HCT116 (cell line): Measurements from ENCODE around the gene CCNK. TPM values are rescaled to one million over a fixed set of nuclear protein-coding genes. Genes with fewer than 3 reads are reported as not detected.

Experiments used
- ATAC-seq: fragments of 200-7000 bp; cut with Tn5 transposase; 2 replicates; pipeline ENCODE4 v1.9.1; 2020; ENCODE audit warnings: mild to moderate bottlenecking, moderate library complexity
- BruUV-seq: library from RNA; stranded (reverse); fragments of 400-500 nt; replicated peaks from 2 replicates; lab custom pipeline; 2021; lab: Mats Ljungman, UMichigan
- CTCF ChIA-PET: fragments of 300-600 bp; sonication (Branson Sonifier 250); formaldehyde crosslinking; loops from one replicate; lab custom pipeline; 2021; ENCODE audit warnings: antibody characterized with exemption; lab: Charles Lee
- POLR2A ChIA-PET: fragments of 300-600, 350-600 bp; sonication (Branson Sonifier 250); formaldehyde crosslinking; loops from one replicate; lab custom pipeline; 2021; ENCODE audit warnings: antibody characterized with exemption; lab: Charles Lee
- RAD21 ChIA-PET, 2 experiments: fragments of 300-600 bp; sonication (Branson Sonifier 250); formaldehyde crosslinking; loops; one replicate each; lab custom pipeline; 2023; ENCODE audit warnings: low total read pairs in 2 of 2; ENCODE audit not compliant: uncharacterized antibody in 2 of 2, unreplicated experiment in 2 of 2, low non-redundant PET in 1 of 2; lab: Charles Lee
- DNase-seq: peaks from one replicate; pipeline ENCODE4 v3.0.0-alpha.2; 2010; ENCODE audit warnings: low read depth, low spot score
- H2AFZ ChIP-seq: fragments of 200-600 bp; shearing (Covaris generic), sonication (generic); 2 replicates; pipeline ENCODE4 v1.6.1; 2017; ENCODE audit warnings: low read depth, mixed run types, mixed read lengths, antibody characterized with exemption, low read length; ENCODE audit not compliant: poor library complexity, severe bottlenecking
- H3K27ac ChIP-seq: 2 replicates; pipeline ENCODE4 v1.5.1; 2012; ENCODE audit warnings: low read depth, low read length
- H3K27me3 ChIP-seq: fragments of 200-600 bp; sonication (generic); 2 replicates; pipeline ENCODE4 v1.6.1; 2016; ENCODE audit warnings: mixed run types, low read length, mixed read lengths; ENCODE audit not compliant: insufficient read depth
- H3K36me3 ChIP-seq, 2 experiments: fragments of 200-500 bp in 1 of 2; fragments of 200-600 bp in 1 of 2; sonication (Bioruptor generic) in 1 of 2; sonication (generic) in 1 of 2; 2 replicates each; pipeline versions ENCODE4 v1.5.1 to v1.6.1; 2014 to 2016; ENCODE audit warnings: low read length in 2 of 2, inconsistent platforms in 1 of 2, mixed read lengths in 1 of 2, mixed run types in 1 of 2; ENCODE audit not compliant: insufficient read depth in 2 of 2, control insufficient read depth in 1 of 2
- H3K4me1 ChIP-seq, 2 experiments: fragments of 200-600 bp in 1 of 2; sonication (generic) in 1 of 2; 2 replicates each; pipeline versions ENCODE4 v1.5.1 to v1.6.1; 2012 to 2017; ENCODE audit warnings: low read length in 2 of 2, inconsistent platforms in 1 of 2, mild to moderate bottlenecking in 1 of 2, mixed read lengths in 1 of 2, mixed run types in 1 of 2, moderate library complexity in 1 of 2; ENCODE audit not compliant: insufficient read depth in 2 of 2, control insufficient read depth in 1 of 2
- H3K4me2 ChIP-seq: fragments of 200-600 bp; sonication (generic); 2 replicates; pipeline ENCODE4 v1.6.1; 2017; ENCODE audit warnings: mixed run types, low read length, mixed read lengths
- H3K4me3 ChIP-seq, 2 experiments: fragments of 200-600 bp in 1 of 2; sonication (generic) in 1 of 2; replicated peaks in 1 of 2; 2 replicates each; pipeline ENCODE4 v1.5.1; 2011 to 2016; ENCODE audit warnings: low read length in 2 of 2, control low read depth in 1 of 2, low read depth in 1 of 2, mild to moderate bottlenecking in 1 of 2, mixed read lengths in 1 of 2, mixed run types in 1 of 2
- H3K79me2 ChIP-seq: fragments of 200-600 bp; sonication (generic); 2 replicates; pipeline ENCODE4 v1.6.1; 2017; ENCODE audit warnings: mild to moderate bottlenecking, mixed run types, low read length, moderate library complexity, mixed read lengths; ENCODE audit not compliant: insufficient read depth
- H3K9ac ChIP-seq: fragments of 200-600 bp; sonication (generic); 2 replicates; pipeline ENCODE4 v1.6.1; 2016; ENCODE audit warnings: low read length, mixed read lengths
- H3K9me2 ChIP-seq: fragments of 200-600 bp; sonication (generic), shearing (Covaris generic); 2 replicates; pipeline ENCODE4 v1.6.1; 2017; ENCODE audit warnings: mixed run types, mild to moderate bottlenecking, moderate library complexity; ENCODE audit not compliant: insufficient read depth
- H3K9me3 ChIP-seq, 2 experiments: fragments of 200-500 bp in 1 of 2; fragments of 200-600 bp in 1 of 2; sonication (Bioruptor generic) in 1 of 2; sonication (generic) in 1 of 2; 2 replicates each; pipeline ENCODE4 v1.6.1; 2014 to 2017; ENCODE audit warnings: low read length in 2 of 2, mixed read lengths in 2 of 2, inconsistent platforms in 1 of 2, low read depth in 1 of 2, mild to moderate bottlenecking in 1 of 2, mixed run types in 1 of 2, moderate library complexity in 1 of 2; ENCODE audit not compliant: control insufficient read depth in 1 of 2, insufficient read depth in 1 of 2
- H4K20me1 ChIP-seq: fragments of 200-600 bp; sonication (generic), shearing (Covaris generic); 2 replicates; pipeline ENCODE4 v1.6.1; 2017; ENCODE audit warnings: mixed run types, mild to moderate bottlenecking, moderate library complexity; ENCODE audit not compliant: insufficient read depth
- ATF3 ChIP-seq: IDR thresholded peaks from 2 replicates; pipeline ENCODE4 v1.6.1; 2012
- CBX3 ChIP-seq: IDR thresholded peaks from 2 replicates; pipeline ENCODE4 v1.6.1; 2012; ENCODE audit warnings: low read depth
- CEBPB ChIP-seq: IDR thresholded peaks from 2 replicates; pipeline ENCODE4 v1.6.1; 2012; ENCODE audit warnings: low read depth
- CTCF ChIP-seq, 3 experiments: fragments of 200-600 bp in 1 of 3; sonication (generic) in 1 of 3; IDR thresholded peaks in 2 of 3; conservative IDR thresholded peaks in 1 of 3; 2 replicates each; pipeline ENCODE4 v1.5.1; 2012 to 2017; ENCODE audit warnings: low read depth in 2 of 3, low read length in 2 of 3, antibody characterized with exemption in 1 of 3, borderline replicate concordance in 1 of 3, control low read depth in 1 of 3, mild to moderate bottlenecking in 1 of 3, mixed read lengths in 1 of 3, mixed run types in 1 of 3, moderate library complexity in 1 of 3; ENCODE audit not compliant: insufficient read depth in 1 of 3
- EGR1 ChIP-seq: IDR thresholded peaks from 2 replicates; pipeline ENCODE4 v1.6.1; 2012; ENCODE audit warnings: low read depth
- ELF1 ChIP-seq: IDR thresholded peaks from 2 replicates; pipeline ENCODE4 v1.6.1; 2012; ENCODE audit warnings: low read depth, borderline replicate concordance
- EZH2 ChIP-seq: fragments of 200-600 bp; sonication (generic); IDR thresholded peaks from 2 replicates; pipeline ENCODE4 v1.6.1; 2017; ENCODE audit warnings: antibody characterized with exemption, mixed run types
- EZH2phosphoT487 ChIP-seq: fragments of 200-600 bp; IDR thresholded peaks from 2 replicates; pipeline ENCODE4 v1.6.1; 2018; ENCODE audit warnings: antibody characterized with exemption, borderline replicate concordance
- FOSL1 ChIP-seq: IDR thresholded peaks from 2 replicates; pipeline ENCODE4 v1.6.1; 2012; ENCODE audit warnings: low read depth
- JUND ChIP-seq: IDR thresholded peaks from 2 replicates; pipeline ENCODE4 v1.6.1; 2012
- MAX ChIP-seq: IDR thresholded peaks from 2 replicates; pipeline ENCODE4 v1.6.1; 2012
- REST ChIP-seq: IDR thresholded peaks from 2 replicates; pipeline ENCODE4 v1.6.1; 2012; ENCODE audit warnings: low read depth
- SP1 ChIP-seq: IDR thresholded peaks from 2 replicates; pipeline ENCODE4 v1.6.1; 2012; ENCODE audit warnings: low read depth
- SRF ChIP-seq: IDR thresholded peaks from 2 replicates; pipeline ENCODE4 v1.6.1; 2012; ENCODE audit warnings: low read depth
- TCF7L2 ChIP-seq: IDR thresholded peaks from 2 replicates; pipeline ENCODE4 v1.7.0; 2011; ENCODE audit warnings: borderline replicate concordance, inconsistent platforms; ENCODE audit not compliant: insufficient read depth, insufficient read length; ENCODE audit errors: extremely low read depth
- YY1 ChIP-seq: IDR thresholded peaks from 2 replicates; pipeline ENCODE4 v1.6.1; 2011; ENCODE audit warnings: low read length, low read depth, moderate library complexity, mild to moderate bottlenecking; ENCODE audit not compliant: insufficient replicate concordance; ENCODE audit errors: extremely low read depth
- ZBTB33 ChIP-seq: IDR thresholded peaks from 2 replicates; pipeline ENCODE4 v1.6.1; 2011; ENCODE audit warnings: mild to moderate bottlenecking, low read length, moderate library complexity; ENCODE audit not compliant: insufficient replicate concordance; ENCODE audit errors: extremely low read depth
- ZFX ChIP-seq: fragments of 450-650 bp; IDR thresholded peaks from 2 replicates; pipeline ENCODE4 v1.6.1; 2017
- intact Hi-C: fragments of 100-400 bp; cut with micrococcal nuclease; formaldehyde crosslinking; loops from 2 replicates; pipeline ENCODE4 v1.10.0; 2022
- total RNA-seq: library from RNA; stranded (reverse); gene quantifications from one replicate; pipeline ENCODE4 v1.2.1, GENCODE V29; 2021; ENCODE audit not compliant: unreplicated experiment

The CCNK gene
- total RNA-seq, 1 experiment from 2014 or later, result 68.2 TPM

- TF ChIP-seq REST (no peak), JUND (no peak), EZH2 (no peak), MAX (no peak), FOSL1 (no peak), TCF7L2 (no peak), SRF (no peak), CBX3 (no peak)
These were observed 30.4 kb downstream of the CCNK start (continued) for GRCh38 chr14:99511421-99512109.

GRCh38 chr14:99512110-99512449 is 30.9 kb downstream of the CCNK start:
- Histone ChIP-seq H3K9me2 (no peaks in the 10 kb centered on the region), H4K20me1 (no peaks in the 10 kb centered on the region), H3K36me3 (peaks cover 18 to 23% of the 10 kb centered on the region in 2 experiments; a peak in 3 of 4 replicates), H3K27me3 (no peaks in the 10 kb centered on the region), H3K79me2 (no peaks in the 10 kb centered on the region), H3K4me2 (no peak overlapping the region), H3K4me3 (no peak overlapping the region), H2AFZ (no peak overlapping the region), H3K4me1 (no peaks in the 10 kb centered on the region), H3K9ac (no peak overlapping the region), H3K27ac (no peak overlapping the region), H3K9me3 (no peaks in the 10 kb centered on the region)
- ATAC-seq, result no peak
- BruUV-seq, result no TSS peak
- intact Hi-C loops, result no loop called here
- ChIA-PET CTCF (interaction anchor here (1.7 kb wide), 1 partner anchor 387 kb away, joined by 4 read pairs; no protein-coding TSS in a partner anchor), POLR2A (no interaction called here), RAD21 (no interaction called here)
- no peak for DNase-seq
- TF ChIP-seq CTCF (IDR thresholded peaks at IDR 0.05 in 2 of 3, conservative IDR thresholded peaks at IDR 0.05 in 1 of 3; ENCODE audit: borderline replicate concordance in 1 of 3, insufficient read depth in 1 of 3, low read depth in 2 of 3, low read length in 2 of 3), result no peak
- TF ChIP-seq SP1, result no peak
- TF ChIP-seq ATF3, result no peak
- no peak for TF ChIP-seq ELF1
- no peak for TF ChIP-seq EZH2phosphoT487
- TF ChIP-seq ZFX, result no peak
- TF ChIP-seq JUND, result no peak
- TF ChIP-seq MAX, result no peak
- no peak for TF ChIP-seq YY1
- TF ChIP-seq EZH2, result no peak
- no peak for TF ChIP-seq CEBPB
- no peak for TF ChIP-seq EGR1
- TF ChIP-seq ZBTB33, result no peak
